Measurements from ENCODE around the gene S100A13.

DNA sequence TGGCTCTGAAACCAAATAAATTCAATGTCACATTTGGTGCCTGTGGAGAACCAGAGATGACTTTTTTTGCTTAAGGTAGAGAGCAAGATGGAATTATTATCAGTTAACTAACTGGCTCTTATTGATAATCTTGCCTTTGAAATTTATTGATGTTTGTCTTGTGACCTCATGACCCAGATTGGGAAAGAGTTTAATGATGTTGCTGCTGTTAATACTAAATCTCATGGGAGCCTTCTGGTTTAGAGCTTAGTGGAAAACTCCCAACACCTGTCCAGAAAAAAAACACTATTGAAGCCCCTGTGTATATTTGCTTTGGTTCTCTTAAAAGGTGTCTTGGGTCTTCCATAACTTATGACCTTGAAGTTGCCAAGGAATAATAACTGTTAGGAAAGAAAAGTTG lies 16.5 kb upstream of the S100A13 start:
- TF ChIP-seq, protein P1, sequence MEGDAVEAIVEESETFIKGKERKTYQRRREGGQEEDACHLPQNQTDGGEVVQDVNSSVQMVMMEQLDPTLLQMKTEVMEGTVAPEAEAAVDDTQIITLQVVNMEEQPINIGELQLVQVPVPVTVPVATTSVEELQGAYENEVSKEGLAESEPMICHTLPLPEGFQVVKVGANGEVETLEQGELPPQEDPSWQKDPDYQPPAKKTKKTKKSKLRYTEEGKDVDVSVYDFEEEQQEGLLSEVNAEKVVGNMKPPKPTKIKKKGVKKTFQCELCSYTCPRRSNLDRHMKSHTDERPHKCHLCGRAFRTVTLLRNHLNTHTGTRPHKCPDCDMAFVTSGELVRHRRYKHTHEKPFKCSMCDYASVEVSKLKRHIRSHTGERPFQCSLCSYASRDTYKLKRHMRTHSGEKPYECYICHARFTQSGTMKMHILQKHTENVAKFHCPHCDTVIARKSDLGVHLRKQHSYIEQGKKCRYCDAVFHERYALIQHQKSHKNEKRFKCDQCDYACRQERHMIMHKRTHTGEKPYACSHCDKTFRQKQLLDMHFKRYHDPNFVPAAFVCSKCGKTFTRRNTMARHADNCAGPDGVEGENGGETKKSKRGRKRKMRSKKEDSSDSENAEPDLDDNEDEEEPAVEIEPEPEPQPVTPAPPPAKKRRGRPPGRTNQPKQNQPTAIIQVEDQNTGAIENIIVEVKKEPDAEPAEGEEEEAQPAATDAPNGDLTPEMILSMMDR (conservative IDR thresholded peaks at IDR 0.05 in 1 of 2, IDR thresholded peaks at IDR 0.05 in 1 of 2; ENCODE audit: low read depth in 1 of 2, low read length in 2 of 2) = no peak
- TF ChIP-seq EZH2 (IDR thresholded peaks at IDR 0.05; ENCODE audit: low read length, missing control alignments) = no peak

Data from fibroblast of lung (primary cell).